GM12873 (cell line): ENCODE measurements around the gene KCTD4.

Experiments used
- CTCF ChIP-seq: IDR thresholded peaks from 2 replicates; pipeline ENCODE4 v1.5.1; 2012; ENCODE audit warnings: low read depth, mild to moderate bottlenecking, moderate library complexity, low read length, control low read depth; ENCODE audit not compliant: insufficient read depth; ENCODE audit errors: missing control alignments

Gene KCTD4

GRCh38 chr13:45191874-45192273, 9.0 kb downstream of the KCTD4 start:
- TF ChIP-seq CTCF = no peak

- TF ChIP-seq CTCF = no peak
Measured at GRCh38 chr13:45185286-45185685, 15.6 kb downstream of the KCTD4 start.

- no peak for TF ChIP-seq CTCF
Measured at GRCh38 chr13:45184693-45185092, 16.2 kb downstream of the KCTD4 start.

GRCh38 chr13:45180713-45181601, 19.9 kb downstream of the KCTD4 start:
- TF ChIP-seq CTCF = no peak

- no peak for TF ChIP-seq CTCF
Measured at GRCh38 chr13:45180303-45180702, 20.5 kb downstream of the KCTD4 start.

- TF ChIP-seq CTCF = no peak
Measured at GRCh38 chr13:45179428-45179827, 21.4 kb downstream of the KCTD4 start.

GRCh38 chr13:45178349-45179162, 22.3 kb downstream of the KCTD4 start:
- no peak for TF ChIP-seq CTCF
